ENCODE data around the gene ERBIN. TPM values are rescaled to one million over a fixed set of nuclear protein-coding genes. Genes with fewer than 3 reads are reported as not detected.
"Not testable (repeated sequence)": the region's sequence is repeated elsewhere in the genome, so short reads cannot be mapped to it uniquely, and the experiment has no call there.

The ERBIN gene
- total and polyA plus RNA-seq, 2 of the 4 experiments (the other 2 are of a cell fraction) = 25.8 to 70.1 TPM

- H2BK5ac ChIP-seq (ENCODE audit: low read depth, low read length, poor library complexity, severe bottlenecking) = peak overlapping the region; percentile 21
- intact Hi-C loops (cut with micrococcal nuclease) = no loop called here
- TF ChIP-seq MAZ (IDR thresholded peaks at IDR 0.05; ENCODE audit: borderline replicate concordance, low read depth, low read length) (no peak), POLR2A (IDR thresholded peaks at IDR 0.05; ENCODE audit: low read depth, low read length) (no peak), RFX5 (IDR thresholded peaks at IDR 0.05; ENCODE audit: low read depth, low read length) (no peak), USF2 (IDR thresholded peaks at IDR 0.05; ENCODE audit: low read depth, low read length) (no peak), BHLHE40 (IDR thresholded peaks at IDR 0.05; ENCODE audit: low read depth, low read length) (no peak), MAFK (IDR thresholded peaks at IDR 0.05; ENCODE audit: low read depth, low read length) (no peak), MXI1 (IDR thresholded peaks at IDR 0.05; ENCODE audit: borderline replicate concordance, low read depth, low read length) (no peak)
- peak overlapping the region; percentile 75 for H2BK120ac ChIP-seq (ENCODE audit: low read depth, low read length)
- peaks cover 3% of the 10 kb centered on the region; the same call in 1 of the 2 replicates for H3K9me3 ChIP-seq (ENCODE audit: control insufficient read depth, insufficient read depth, low read length)
- H2AK5ac ChIP-seq (ENCODE audit: low read depth, low read length) = peak overlapping the region; percentile 20
- H3K23ac ChIP-seq (ENCODE audit: low read depth, low read length) = no peak overlapping the region
- H4K5ac ChIP-seq (ENCODE audit: low read depth, low read length) = no peak overlapping the region; the same call in 1 of the 2 replicates
- dilution Hi-C loops (cut with HindIII; ENCODE audit: low sequenced_read_pairs, unreplicated experiment) = no loop called here
- H3K14ac ChIP-seq (replicated peaks; ENCODE audit: low read depth, low read length) = peak overlapping the region; percentile 39; the same call in 1 of the 2 replicates
- DNase-seq (no peak), ATAC-seq (ENCODE audit: low read depth) (no peak)
- peak overlapping the region; percentile 79 for H2BK20ac ChIP-seq (ENCODE audit: low read depth, low read length)
- no peaks in the 10 kb centered on the region for H3K27me3 ChIP-seq (ENCODE audit: control insufficient read depth, insufficient read depth, low read length)
- peak overlapping the region; percentile 74 for H3K4ac ChIP-seq (ENCODE audit: low read depth, low read length)
- no peak overlapping the region for H3K4me2 ChIP-seq (ENCODE audit: low read depth, low read length)
- no peaks in the 10 kb centered on the region for H4K20me1 ChIP-seq (ENCODE audit: insufficient read depth, low read length)
- CTCF ChIA-PET = no interaction called here
- peaks cover 2% of the 10 kb centered on the region; the same call in 1 of the 2 replicates for H3K4me1 ChIP-seq (ENCODE audit: control insufficient read depth, insufficient read depth, low read length)
- POLR2A ChIA-PET (ENCODE audit: unreplicated experiment) = no interaction called here
- H2AK9ac ChIP-seq (replicated peaks; ENCODE audit: low read depth, low read length, poor library complexity) = no peak overlapping the region
- peak overlapping the region; percentile 47 for H2AFZ ChIP-seq (replicated peaks; ENCODE audit: low read length, poor library complexity)
- H3K79me1 ChIP-seq (ENCODE audit: low read depth in 1 of 2, low read length in 2 of 2) = no peaks in the 10 kb centered on the region; a peak in 1 of 4 replicates
- peak overlapping the region; percentile 65 for H4K91ac ChIP-seq (ENCODE audit: insufficient read depth, low read depth, low read length)
- peaks cover 9% of the 10 kb centered on the region for H3K9me1 ChIP-seq (ENCODE audit: insufficient read depth, low read length)
- BruUV-seq (replicated peaks) = no TSS peak
- H3K36me3 ChIP-seq (ENCODE audit: control insufficient read depth, insufficient read depth, low read length) = no peaks in the 10 kb centered on the region
- no peak overlapping the region for H3K27ac ChIP-seq (ENCODE audit: insufficient read depth, low read length)
- H3K4me3 ChIP-seq (ENCODE audit: insufficient read depth, low read depth, low read length) = no peak overlapping the region
- H2BK15ac ChIP-seq (ENCODE audit: low read depth, low read length) = peak overlapping the region; percentile 30; the same call in 1 of the 3 replicates
- no peak overlapping the region for H3K9ac ChIP-seq (ENCODE audit: low read depth, low read length)
- WGBS, 2 experiments (ENCODE audit: extremely low coverage in 2 of 2, insufficient read length in 1 of 2) = 71% methylated on average over 1 of the region's 7 CpGs; no CpG with 5 or more reads in 1 of the 2 experiments
- in situ Hi-C loops (cut with MboI; ENCODE audit: low sequenced_read_pairs) = no loop called here
- H3K18ac ChIP-seq (ENCODE audit: low read depth, low read length) = peak overlapping the region; percentile 42; the same call in 1 of the 2 replicates
- H3K56ac ChIP-seq (ENCODE audit: extremely low read depth, insufficient read depth, low read length) = no peak overlapping the region
- peak overlapping the region in 1 of 2 experiments; percentile 48; a peak in 1 of 4 replicates for H4K8ac ChIP-seq (ENCODE audit: low read depth in 2 of 2, low read length in 2 of 2)
These were observed 40.0 kb upstream of the ERBIN start for GRCh38 chr5:65886387-65886786.

GRCh38 chr5:65892024-65892423, 34.4 kb upstream of the ERBIN start:
- H2BK120ac ChIP-seq (ENCODE audit: low read depth, low read length); H4K5ac ChIP-seq (ENCODE audit: low read depth, low read length); H3K4me1 ChIP-seq (ENCODE audit: control insufficient read depth, insufficient read depth, low read length); H4K91ac ChIP-seq (ENCODE audit: insufficient read depth, low read depth, low read length); H4K20me1 ChIP-seq (ENCODE audit: insufficient read depth, low read length); H2BK15ac ChIP-seq (ENCODE audit: low read depth, low read length); H2BK20ac ChIP-seq (ENCODE audit: low read depth, low read length); H3K9ac ChIP-seq (ENCODE audit: low read depth, low read length); CTCF ChIA-PET; ATAC-seq (ENCODE audit: low read depth); H3K79me1 ChIP-seq (ENCODE audit: low read depth in 1 of 2, low read length in 2 of 2); H2AFZ ChIP-seq (replicated peaks; ENCODE audit: low read length, poor library complexity); H3K9me3 ChIP-seq (ENCODE audit: control insufficient read depth, insufficient read depth, low read length); in situ Hi-C loops (cut with MboI; ENCODE audit: low sequenced_read_pairs); intact Hi-C loops (cut with micrococcal nuclease); H3K23ac ChIP-seq (ENCODE audit: low read depth, low read length); H2AK9ac ChIP-seq (replicated peaks; ENCODE audit: low read depth, low read length, poor library complexity); H3K27me3 ChIP-seq (ENCODE audit: control insufficient read depth, insufficient read depth, low read length); H4K8ac ChIP-seq (ENCODE audit: low read depth in 2 of 2, low read length in 2 of 2); H2AK5ac ChIP-seq (ENCODE audit: low read depth, low read length); H3K56ac ChIP-seq (ENCODE audit: extremely low read depth, insufficient read depth, low read length); H3K27ac ChIP-seq (ENCODE audit: insufficient read depth, low read length); DNase-seq; BruUV-seq (replicated peaks); H3K4ac ChIP-seq (ENCODE audit: low read depth, low read length); H3K18ac ChIP-seq (ENCODE audit: low read depth, low read length); dilution Hi-C loops (cut with HindIII; ENCODE audit: low sequenced_read_pairs, unreplicated experiment); H2BK5ac ChIP-seq (ENCODE audit: low read depth, low read length, poor library complexity, severe bottlenecking); H3K4me2 ChIP-seq (ENCODE audit: low read depth, low read length); H3K14ac ChIP-seq (replicated peaks; ENCODE audit: low read depth, low read length); H3K9me1 ChIP-seq (ENCODE audit: insufficient read depth, low read length); POLR2A ChIA-PET (ENCODE audit: unreplicated experiment); H3K36me3 ChIP-seq (ENCODE audit: control insufficient read depth, insufficient read depth, low read length); H3K4me3 ChIP-seq (ENCODE audit: insufficient read depth, low read depth, low read length): not testable (repeated sequence)
- WGBS, 2 experiments (ENCODE audit: extremely low coverage in 2 of 2, insufficient read length in 1 of 2) = no CpG with 5 or more reads among the region's 2 CpGs
